Skeletal muscle cell (primary cell): Measurements from ENCODE around the gene ANKRD22.
"Not testable (repeated sequence)": the region's sequence is repeated elsewhere in the genome, so short reads cannot be mapped to it uniquely, and the experiment has no call there.

Source experiments
- DNase-seq: peaks from one replicate; pipeline ENCODE4 v3.0.0-alpha.2; 2010; ENCODE audit warnings: low read depth
- H3K4me3 ChIP-seq: 2 replicates; pipeline ENCODE4 v1.5.1; 2011; ENCODE audit warnings: low read depth, mild to moderate bottlenecking, control low read depth, low read length, moderate library complexity

Gene ANKRD22

DNA sequence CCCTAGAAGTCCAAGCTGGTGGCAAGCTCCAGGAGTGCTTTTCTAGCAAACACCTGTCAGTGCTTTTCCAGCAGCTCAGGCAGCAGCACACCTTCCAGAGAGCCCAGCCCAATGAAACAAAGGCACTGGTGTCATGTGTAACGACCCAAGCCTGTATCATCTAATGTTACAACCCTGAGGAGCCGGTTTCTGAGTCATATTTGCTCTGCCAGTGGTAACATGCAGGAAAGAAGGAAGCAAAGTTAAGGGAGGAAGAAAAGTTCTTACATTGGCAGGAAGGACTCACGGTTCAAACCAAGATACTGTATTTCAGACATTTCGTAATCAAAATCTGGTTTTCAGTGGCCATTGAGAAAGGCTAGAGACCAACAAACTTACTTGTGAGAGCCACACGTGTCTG is at the start of gene ANKRD22:
ANKRD22 (minus strand) TSS at position 139 of the 400 bp plus-strand sequence. CDS start 237 bp downstream, outside the sequence.
- peak; percentile 41 for DNase-seq
- H3K4me3 ChIP-seq, result no peak within 1 kb of the TSS

GRCh38 chr10:88899886-88900285 is 48.2 kb upstream of the ANKRD22 start:
- no peak overlapping the region for H3K4me3 ChIP-seq

DNA sequence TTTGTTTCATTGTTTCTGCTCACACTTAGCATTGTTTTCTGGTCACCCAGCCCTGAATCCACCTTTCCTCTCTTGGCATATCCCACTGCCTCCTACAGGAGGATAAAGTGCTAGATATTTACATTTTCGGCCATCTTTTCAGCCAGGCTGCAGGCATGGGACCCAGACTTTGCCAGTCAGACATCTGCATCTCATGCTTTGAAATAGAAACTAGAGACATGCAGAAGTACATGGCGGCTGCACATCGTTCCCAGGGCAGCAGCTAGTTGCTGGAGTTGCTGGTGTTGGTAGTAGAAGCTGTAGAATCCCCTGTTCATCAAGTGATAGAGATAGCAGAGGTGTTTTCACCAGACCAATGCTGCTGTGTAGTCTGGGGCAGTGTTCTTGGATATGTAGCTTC is 47.1 kb upstream of the ANKRD22 start:
- no peak overlapping the region for H3K4me3 ChIP-seq
- no peak for DNase-seq

More at GRCh38 chr10:88899886-88900285, 48.2 kb upstream of the ANKRD22 start:
- no peak for DNase-seq

- DNase-seq, result no peak
Measured at GRCh38 chr10:88896994-88897853, 45.6 kb upstream of the ANKRD22 start.

GRCh38 chr10:88896372-88896993 is 44.8 kb upstream of the ANKRD22 start:
- H3K4me3 ChIP-seq, result no peak overlapping the region
- no peak for DNase-seq

More at GRCh38 chr10:88896994-88897853, 45.6 kb upstream of the ANKRD22 start:
- no peak overlapping the region for H3K4me3 ChIP-seq

DNA sequence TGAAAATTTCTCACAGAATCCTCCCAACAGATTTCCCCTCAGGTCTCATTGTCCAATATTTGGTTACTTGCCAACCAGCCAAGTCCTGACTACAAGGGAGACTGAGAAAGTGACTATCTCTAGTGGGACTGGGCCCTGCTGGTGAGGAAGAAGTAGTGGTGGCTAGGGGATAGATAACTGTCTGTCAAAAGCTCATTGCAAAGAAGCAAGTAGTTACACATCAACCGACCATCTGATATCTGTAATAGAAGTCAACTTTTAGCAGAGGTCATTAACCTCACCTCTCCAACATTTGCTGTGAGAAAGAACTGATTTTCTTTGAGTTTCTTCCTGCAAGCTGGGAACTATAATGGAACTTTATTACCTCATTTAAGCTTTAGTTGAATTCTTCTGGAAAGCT is 43.6 kb upstream of the ANKRD22 start:
- no peak overlapping the region for H3K4me3 ChIP-seq
- DNase-seq, result no peak

- H3K4me3 ChIP-seq, result no peak overlapping the region
- DNase-seq, result no peak
Measured at GRCh38 chr10:88893611-88894010, 42.0 kb upstream of the ANKRD22 start.

- no peak overlapping the region for H3K4me3 ChIP-seq
- no peak for DNase-seq
Measured at GRCh38 chr10:88892222-88892967, 40.8 kb upstream of the ANKRD22 start.

- H3K4me3 ChIP-seq, result no peak overlapping the region
- DNase-seq, result no peak
Measured at GRCh38 chr10:88890681-88891381, 39.2 kb upstream of the ANKRD22 start.

DNA sequence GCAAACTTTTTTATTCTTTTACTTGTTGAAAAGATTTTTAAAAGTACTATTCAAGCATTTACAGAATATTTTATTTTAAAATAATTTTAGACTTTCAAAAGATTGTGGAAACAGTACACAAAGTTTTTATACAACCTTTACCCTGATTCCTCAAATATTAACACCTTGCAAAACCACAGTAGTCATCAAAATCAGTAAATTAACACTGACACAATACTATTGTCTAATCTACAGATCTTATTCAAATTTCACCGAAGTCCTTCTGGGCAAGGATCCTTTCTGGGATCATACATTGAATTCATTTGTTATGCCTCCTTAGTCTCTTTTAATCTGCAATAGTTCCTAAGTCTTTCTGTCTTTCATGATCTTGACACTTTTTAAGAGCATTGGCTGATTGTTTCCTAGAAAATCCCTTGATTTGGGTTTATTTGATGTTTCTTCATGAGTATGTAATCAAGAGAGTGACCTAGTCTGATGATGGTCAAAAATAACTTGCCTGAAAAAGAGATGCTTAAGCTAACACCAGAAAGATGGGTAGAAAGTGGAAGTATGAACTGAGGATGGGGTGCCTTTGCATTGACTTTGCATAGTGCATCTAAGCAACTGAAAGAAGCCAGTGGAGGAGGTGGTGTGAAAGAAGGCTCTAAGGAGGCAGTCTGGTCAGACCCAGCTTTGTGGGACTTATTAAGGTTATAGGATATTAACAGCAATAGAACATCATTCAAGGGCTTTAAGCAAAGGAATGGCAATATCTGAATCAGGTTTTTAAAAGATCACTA is 38.1 kb upstream of the ANKRD22 start:
- no peak overlapping the region for H3K4me3 ChIP-seq

DNA sequence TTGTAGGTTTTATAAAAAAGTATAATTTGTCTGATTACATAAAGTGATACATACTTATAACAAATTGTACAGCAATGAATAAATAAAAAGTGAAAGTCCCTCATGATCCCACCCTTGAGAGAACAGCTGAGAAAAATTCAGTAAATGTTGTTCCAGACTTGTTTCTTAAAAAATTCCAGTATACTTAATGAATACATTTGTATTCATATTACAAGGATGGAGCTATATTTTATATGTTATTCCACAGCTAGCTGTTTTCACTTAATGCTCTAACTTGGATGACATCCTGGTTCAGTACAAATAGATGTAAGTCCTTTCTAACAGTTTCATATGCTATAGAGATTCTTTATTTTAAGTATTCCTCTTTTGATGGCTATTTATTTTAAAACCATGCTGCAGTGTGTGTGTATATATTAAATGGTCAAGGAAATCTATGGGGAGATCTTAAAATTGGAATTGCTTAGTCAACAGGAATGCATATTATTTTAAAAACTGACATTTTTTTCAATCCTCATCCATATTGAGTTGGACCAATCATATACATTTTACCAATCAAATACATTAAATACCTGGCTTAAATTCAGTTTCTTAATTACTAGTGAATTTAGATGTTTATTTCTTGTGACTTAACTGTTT is 37.3 kb upstream of the ANKRD22 start:
- H3K4me3 ChIP-seq, result no peak overlapping the region
- DNase-seq, result no peak

More for the DNA sequence above, 38.1 kb upstream of the ANKRD22 start:
- DNase-seq, result no peak

GRCh38 chr10:88886557-88886956 is 34.9 kb upstream of the ANKRD22 start:
- no peak for DNase-seq
- H3K4me3 ChIP-seq, result no peak overlapping the region

DNA sequence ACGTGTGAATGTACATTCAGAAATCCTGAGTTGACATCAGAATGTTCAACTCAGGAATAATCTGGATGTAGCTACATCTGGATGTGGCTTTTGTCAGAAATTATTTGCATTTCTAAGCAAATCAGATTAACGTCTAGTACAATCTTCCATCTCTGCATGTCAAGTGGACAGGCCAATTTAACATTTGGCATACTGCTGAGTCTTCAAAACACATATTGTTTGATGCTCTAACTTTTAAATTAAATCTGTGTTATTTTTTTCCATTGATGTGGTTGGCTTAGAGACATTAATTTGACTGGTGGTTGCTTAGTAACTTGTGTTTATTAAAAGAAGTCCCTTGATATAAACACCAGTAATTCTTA is 31.8 kb upstream of the ANKRD22 start:
- H3K4me3 ChIP-seq, result no peak overlapping the region
- no peak for DNase-seq

DNA sequence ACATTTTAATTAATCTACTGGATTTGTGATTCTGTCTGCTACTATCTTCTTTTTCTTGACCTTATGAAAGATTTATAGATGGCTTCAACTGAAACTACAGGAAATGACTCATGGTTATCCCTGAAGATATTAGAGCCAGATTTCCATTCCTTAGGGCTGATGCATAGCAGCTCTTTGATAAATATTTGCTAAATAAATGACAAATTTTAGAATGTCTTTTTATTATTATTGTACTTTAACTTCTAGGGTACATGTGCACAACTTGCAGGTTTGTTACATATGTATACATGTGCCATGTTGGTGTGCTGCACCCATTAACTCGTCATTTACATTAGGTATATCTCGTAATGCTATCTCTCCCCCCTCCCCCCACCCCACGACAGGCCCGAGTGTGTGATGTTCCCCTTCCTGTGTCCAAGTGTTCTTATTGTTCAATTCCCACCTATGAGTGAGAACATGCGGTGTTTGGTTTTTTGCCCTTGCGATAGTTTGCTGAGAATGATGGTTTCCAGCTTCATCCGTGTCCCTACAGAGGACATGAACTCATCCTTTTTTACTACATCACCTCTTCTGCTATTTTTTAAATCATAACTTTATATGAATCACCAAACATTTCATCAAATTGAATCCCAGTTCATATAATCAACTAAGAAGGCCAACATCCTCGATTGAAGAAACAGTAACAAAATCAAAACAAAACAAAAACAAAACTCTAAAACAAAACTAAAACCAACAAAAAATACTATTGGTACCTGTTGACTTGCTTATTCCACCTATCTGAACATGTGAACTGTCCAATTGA is 31.2 kb upstream of the ANKRD22 start:
- not testable (repeated sequence) for DNase-seq, H3K4me3 ChIP-seq

DNA sequence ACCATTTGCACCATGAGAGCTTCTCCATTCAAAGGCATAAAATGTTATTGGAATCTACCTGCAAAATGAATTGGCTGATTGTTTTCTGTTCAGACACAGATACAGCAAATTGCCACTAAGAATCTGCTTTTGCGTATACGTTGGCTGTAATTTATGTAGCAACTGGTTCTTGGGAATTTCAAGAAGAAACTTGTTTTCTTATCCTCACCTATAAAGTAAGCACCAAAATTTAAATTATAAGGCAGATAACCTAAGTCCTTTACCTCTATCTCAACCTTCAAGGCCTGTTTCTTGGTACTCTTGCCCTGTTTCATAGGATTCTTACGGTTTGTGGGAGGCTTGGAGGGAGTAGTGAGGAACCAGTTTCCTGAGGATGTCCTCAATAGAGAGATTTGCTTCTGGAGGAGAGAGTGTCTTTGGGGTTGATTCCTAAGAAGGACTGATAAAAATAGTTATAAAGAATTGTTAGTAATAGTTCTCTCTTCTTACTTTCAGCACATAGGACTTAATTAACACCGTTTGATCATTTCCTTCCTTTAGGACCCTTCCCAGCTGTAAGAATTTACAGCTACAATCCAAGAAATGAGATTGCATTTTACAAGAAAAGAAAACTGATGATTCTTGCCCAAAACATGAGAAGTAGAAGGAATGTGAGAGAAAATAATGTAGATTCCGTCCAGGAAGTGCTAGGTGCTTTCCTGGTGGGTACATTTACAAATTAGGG is 30.4 kb upstream of the ANKRD22 start:
- DNase-seq, result no peak
- H3K4me3 ChIP-seq, result no peak overlapping the region

DNA sequence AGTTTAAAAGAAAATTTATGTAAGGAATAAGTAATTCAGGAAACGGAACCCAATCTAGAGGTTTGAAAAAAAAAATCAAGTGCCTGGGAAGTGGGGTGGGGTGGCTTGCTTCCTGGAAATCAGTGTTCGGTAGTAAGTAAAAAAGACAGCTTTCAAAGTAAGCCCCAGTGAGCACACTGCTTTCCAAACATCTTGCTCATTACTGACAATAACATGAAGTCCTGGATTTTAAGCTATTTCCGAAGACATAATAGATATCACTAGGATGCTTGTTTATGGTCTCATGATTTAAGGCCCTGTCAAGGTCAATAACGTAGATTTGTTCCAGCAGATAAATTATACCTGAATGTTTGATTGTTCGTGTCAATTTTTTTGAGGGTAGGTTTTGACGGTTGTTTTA is 29.7 kb upstream of the ANKRD22 start:
- peak overlapping the region; percentile 80 for H3K4me3 ChIP-seq
- no peak for DNase-seq
